ENCODE data around the gene ZNF235. TPM values are rescaled to one million over a fixed set of nuclear protein-coding genes. Genes with fewer than 3 reads are reported as not detected.

The ZNF235 gene
- total and polyA plus RNA-seq, 2 donors (not counting 3 experiments of a cell fraction or from before 2014, with no cell fraction given): 2.0 to 5.2 TPM

DNA sequence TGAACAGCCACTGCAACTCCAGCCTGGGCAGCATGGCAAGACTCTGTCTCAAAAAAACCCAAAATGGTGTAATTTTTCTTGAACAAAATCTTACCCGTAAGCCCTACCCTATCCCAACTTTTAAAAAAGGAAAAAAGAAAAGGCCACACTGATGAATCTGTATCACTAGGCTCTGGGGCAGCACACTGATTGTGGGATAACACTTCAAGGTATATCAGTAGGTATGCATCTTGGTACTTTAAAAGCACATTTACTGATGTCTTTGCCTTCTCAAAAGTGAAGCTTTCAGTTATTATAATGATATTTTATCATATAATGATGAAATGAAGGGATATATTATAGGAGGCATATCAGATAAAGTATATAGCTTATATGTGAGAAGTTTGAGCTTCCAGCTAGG is 27.3 kb upstream of the ZNF235 start:
- Histone ChIP-seq H3K9ac (replicated peaks; ENCODE audit: extremely low read depth, insufficient read depth, low read length) (no peak overlapping the region), H2AFZ (ENCODE audit: low read depth, low read length) (no peak overlapping the region), H3K4me2 (ENCODE audit: insufficient read depth, low read length) (no peak overlapping the region), H3K4me3 (replicated peaks in 1 of 3; ENCODE audit: insufficient read depth in 1 of 3, low read depth in 1 of 3, low read length in 3 of 3) (no peak overlapping the region), H3K36me3 (ENCODE audit: control insufficient read depth in 2 of 2, extremely low read depth in 1 of 2, insufficient read depth in 2 of 2, low read length in 2 of 2) (peaks cover 15 to 32% of the 10 kb centered on the region in 2 experiments), H3K9me1 (replicated peaks; ENCODE audit: control insufficient read depth, extremely low read depth, insufficient read depth, low read length) (no peaks in the 10 kb centered on the region), H3K79me2 (ENCODE audit: control insufficient read depth, insufficient read depth, low read length) (no peaks in the 10 kb centered on the region), H3K4me1 (ENCODE audit: control insufficient read depth, extremely low read depth, insufficient read depth, low read length) (no peaks in the 10 kb centered on the region), H3K27me3 (ENCODE audit: control insufficient read depth in 2 of 2, insufficient read depth in 2 of 2, low read length in 2 of 2) (no peaks in the 10 kb centered on the region), H4K20me1 (replicated peaks; ENCODE audit: control insufficient read depth, extremely low read depth, insufficient read depth, low read length) (no peaks in the 10 kb centered on the region), H3K9me3 (replicated peaks; ENCODE audit: control insufficient read depth, insufficient read depth, low read length) (peaks cover 4% of the 10 kb centered on the region), H3K27ac (ENCODE audit: insufficient read depth, low read depth, low read length) (no peak overlapping the region)
- dilution Hi-C loops (cut with MboI; ENCODE audit: extremely low pct_ligation_motif_present, low sequenced_read_pairs) (no loop called here), intact Hi-C loops (cut with micrococcal nuclease) (no loop called here)
- FAIRE-seq: no peak
- ChIA-PET CTCF (no interaction called here), POLR2A (no interaction called here)
- DNase-seq (ENCODE audit: low read depth, low spot score): no peak
- BruUV-seq (replicated peaks): no TSS peak
- TF ChIP-seq MYC (IDR thresholded peaks at IDR 0.05; ENCODE audit: low read depth, low read length) (no peak), GATA2 (IDR thresholded peaks at IDR 0.05; ENCODE audit: insufficient read depth, insufficient read length, low read depth, low read length) (no peak), EZH2 (IDR thresholded peaks at IDR 0.05; ENCODE audit: borderline replicate concordance, low read depth, low read length, severe bottlenecking) (no peak), FOS (IDR thresholded peaks at IDR 0.05; ENCODE audit: borderline replicate concordance, insufficient read depth, low read length) (no peak), JUN (IDR thresholded peaks at IDR 0.05; ENCODE audit: borderline replicate concordance, insufficient read depth, insufficient read length, low read depth) (no peak), POLR2AphosphoS5 (IDR thresholded peaks at IDR 0.05; ENCODE audit: insufficient read depth, low read depth, low read length) (no peak), POLR2A (IDR thresholded peaks at IDR 0.05; ENCODE audit: low read depth, low read length) (no peak)
- TF ChIP-seq, protein P1, sequence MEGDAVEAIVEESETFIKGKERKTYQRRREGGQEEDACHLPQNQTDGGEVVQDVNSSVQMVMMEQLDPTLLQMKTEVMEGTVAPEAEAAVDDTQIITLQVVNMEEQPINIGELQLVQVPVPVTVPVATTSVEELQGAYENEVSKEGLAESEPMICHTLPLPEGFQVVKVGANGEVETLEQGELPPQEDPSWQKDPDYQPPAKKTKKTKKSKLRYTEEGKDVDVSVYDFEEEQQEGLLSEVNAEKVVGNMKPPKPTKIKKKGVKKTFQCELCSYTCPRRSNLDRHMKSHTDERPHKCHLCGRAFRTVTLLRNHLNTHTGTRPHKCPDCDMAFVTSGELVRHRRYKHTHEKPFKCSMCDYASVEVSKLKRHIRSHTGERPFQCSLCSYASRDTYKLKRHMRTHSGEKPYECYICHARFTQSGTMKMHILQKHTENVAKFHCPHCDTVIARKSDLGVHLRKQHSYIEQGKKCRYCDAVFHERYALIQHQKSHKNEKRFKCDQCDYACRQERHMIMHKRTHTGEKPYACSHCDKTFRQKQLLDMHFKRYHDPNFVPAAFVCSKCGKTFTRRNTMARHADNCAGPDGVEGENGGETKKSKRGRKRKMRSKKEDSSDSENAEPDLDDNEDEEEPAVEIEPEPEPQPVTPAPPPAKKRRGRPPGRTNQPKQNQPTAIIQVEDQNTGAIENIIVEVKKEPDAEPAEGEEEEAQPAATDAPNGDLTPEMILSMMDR (IDR thresholded peaks at IDR 0.05; ENCODE audit: extremely low read depth in 1 of 2, insufficient read depth in 1 of 2, low read depth in 1 of 2, low read length in 2 of 2): no peak
- TF ChIP-seq, protein P2, sequence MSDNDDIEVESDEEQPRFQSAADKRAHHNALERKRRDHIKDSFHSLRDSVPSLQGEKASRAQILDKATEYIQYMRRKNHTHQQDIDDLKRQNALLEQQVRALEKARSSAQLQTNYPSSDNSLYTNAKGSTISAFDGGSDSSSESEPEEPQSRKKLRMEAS (IDR thresholded peaks at IDR 0.05; ENCODE audit: insufficient read depth, insufficient read length): no peak

Data from endothelial cell of umbilical vein (primary cell).